ENCODE measurements around the gene KRT73. TPM values are rescaled to one million over a fixed set of nuclear protein-coding genes. Genes with fewer than 3 reads are reported as not detected.

Gene KRT73
- total and polyA plus RNA-seq, 2 donors (not counting 3 experiments of a cell fraction or from before 2014, with no cell fraction given), result not detected

DNA sequence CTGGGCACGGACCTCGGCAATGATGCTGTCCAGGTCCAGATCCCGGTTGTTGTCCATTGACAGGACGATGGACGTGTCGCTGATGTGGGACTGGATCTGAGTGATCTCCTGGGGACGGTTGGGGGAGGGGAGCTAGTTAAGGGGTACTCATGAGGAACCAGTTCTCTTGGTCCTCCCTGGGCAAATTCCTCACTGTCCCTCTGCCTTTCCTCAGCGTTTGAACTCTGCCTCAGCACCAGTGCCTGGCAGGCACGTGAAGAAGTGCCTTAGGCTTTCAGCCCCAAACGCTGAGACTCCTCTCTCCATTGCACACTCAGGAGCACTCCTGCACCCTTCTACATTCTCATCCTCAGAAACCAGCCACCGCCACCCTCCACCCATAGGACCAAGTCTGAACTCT lies 26.8 kb downstream of the KRT73 start:
- no peaks in the 10 kb centered on the region for H3K9me1 ChIP-seq (replicated peaks; ENCODE audit: control insufficient read depth, extremely low read depth, insufficient read depth, low read length)
- H3K4me3 ChIP-seq (replicated peaks in 1 of 3; ENCODE audit: insufficient read depth in 1 of 3, low read depth in 1 of 3, low read length in 3 of 3), result no peak overlapping the region
- dilution Hi-C loops (cut with MboI; ENCODE audit: extremely low pct_ligation_motif_present, low sequenced_read_pairs), result no loop called here
- DNase-seq (ENCODE audit: low read depth, low spot score) (no peak), FAIRE-seq (no peak)
- TF ChIP-seq POLR2A (IDR thresholded peaks at IDR 0.05; ENCODE audit: low read depth, low read length), result no peak
- TF ChIP-seq MYC (IDR thresholded peaks at IDR 0.05; ENCODE audit: low read depth, low read length), result no peak
- TF ChIP-seq EZH2 (IDR thresholded peaks at IDR 0.05; ENCODE audit: borderline replicate concordance, low read depth, low read length, severe bottlenecking), result no peak
- TF ChIP-seq, protein P1, sequence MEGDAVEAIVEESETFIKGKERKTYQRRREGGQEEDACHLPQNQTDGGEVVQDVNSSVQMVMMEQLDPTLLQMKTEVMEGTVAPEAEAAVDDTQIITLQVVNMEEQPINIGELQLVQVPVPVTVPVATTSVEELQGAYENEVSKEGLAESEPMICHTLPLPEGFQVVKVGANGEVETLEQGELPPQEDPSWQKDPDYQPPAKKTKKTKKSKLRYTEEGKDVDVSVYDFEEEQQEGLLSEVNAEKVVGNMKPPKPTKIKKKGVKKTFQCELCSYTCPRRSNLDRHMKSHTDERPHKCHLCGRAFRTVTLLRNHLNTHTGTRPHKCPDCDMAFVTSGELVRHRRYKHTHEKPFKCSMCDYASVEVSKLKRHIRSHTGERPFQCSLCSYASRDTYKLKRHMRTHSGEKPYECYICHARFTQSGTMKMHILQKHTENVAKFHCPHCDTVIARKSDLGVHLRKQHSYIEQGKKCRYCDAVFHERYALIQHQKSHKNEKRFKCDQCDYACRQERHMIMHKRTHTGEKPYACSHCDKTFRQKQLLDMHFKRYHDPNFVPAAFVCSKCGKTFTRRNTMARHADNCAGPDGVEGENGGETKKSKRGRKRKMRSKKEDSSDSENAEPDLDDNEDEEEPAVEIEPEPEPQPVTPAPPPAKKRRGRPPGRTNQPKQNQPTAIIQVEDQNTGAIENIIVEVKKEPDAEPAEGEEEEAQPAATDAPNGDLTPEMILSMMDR (IDR thresholded peaks at IDR 0.05; ENCODE audit: extremely low read depth in 1 of 2, insufficient read depth in 1 of 2, low read depth in 1 of 2, low read length in 2 of 2), result no peak
- TF ChIP-seq POLR2AphosphoS5 (IDR thresholded peaks at IDR 0.05; ENCODE audit: insufficient read depth, low read depth, low read length), result no peak
- TF ChIP-seq, protein P2, sequence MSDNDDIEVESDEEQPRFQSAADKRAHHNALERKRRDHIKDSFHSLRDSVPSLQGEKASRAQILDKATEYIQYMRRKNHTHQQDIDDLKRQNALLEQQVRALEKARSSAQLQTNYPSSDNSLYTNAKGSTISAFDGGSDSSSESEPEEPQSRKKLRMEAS (IDR thresholded peaks at IDR 0.05; ENCODE audit: insufficient read depth, insufficient read length), result no peak
- TF ChIP-seq JUN (IDR thresholded peaks at IDR 0.05; ENCODE audit: borderline replicate concordance, insufficient read depth, insufficient read length, low read depth), result no peak
- no peak for TF ChIP-seq FOS (IDR thresholded peaks at IDR 0.05; ENCODE audit: borderline replicate concordance, insufficient read depth, low read length)
- no peak for TF ChIP-seq GATA2 (IDR thresholded peaks at IDR 0.05; ENCODE audit: insufficient read depth, insufficient read length, low read depth, low read length)
- H3K4me2 ChIP-seq (ENCODE audit: insufficient read depth, low read length), result no peak overlapping the region
- no peaks in the 10 kb centered on the region for H3K27me3 ChIP-seq (ENCODE audit: control insufficient read depth in 2 of 2, insufficient read depth in 2 of 2, low read length in 2 of 2)
- no peaks in the 10 kb centered on the region for H3K4me1 ChIP-seq (ENCODE audit: control insufficient read depth, extremely low read depth, insufficient read depth, low read length)
- POLR2A ChIA-PET, result no interaction called here
- CTCF ChIA-PET, result no interaction called here
- no peaks in the 10 kb centered on the region for H3K9me3 ChIP-seq (replicated peaks; ENCODE audit: control insufficient read depth, insufficient read depth, low read length)
- H2AFZ ChIP-seq (ENCODE audit: low read depth, low read length), result no peak overlapping the region
- H3K79me2 ChIP-seq (ENCODE audit: control insufficient read depth, insufficient read depth, low read length), result no peaks in the 10 kb centered on the region
- H4K20me1 ChIP-seq (replicated peaks; ENCODE audit: control insufficient read depth, extremely low read depth, insufficient read depth, low read length), result no peaks in the 10 kb centered on the region
- no TSS peak for BruUV-seq (replicated peaks)
- intact Hi-C loops (cut with micrococcal nuclease), result no loop called here
- H3K36me3 ChIP-seq (ENCODE audit: control insufficient read depth in 2 of 2, extremely low read depth in 1 of 2, insufficient read depth in 2 of 2, low read length in 2 of 2), result no peaks in the 10 kb centered on the region
- H3K27ac ChIP-seq (ENCODE audit: insufficient read depth, low read depth, low read length), result no peak overlapping the region
- H3K9ac ChIP-seq (replicated peaks; ENCODE audit: extremely low read depth, insufficient read depth, low read length), result no peak overlapping the region
